MM.1S (cell line): ENCODE results near the gene ST6GALNAC2.

ENCODE experiments used
- DNase-seq: peaks from one replicate; pipeline ENCODE4 v3.0.0-alpha.2; 2015
- H2AFZ ChIP-seq: fragments of 300-600 bp; sonication (generic); 2 replicates; pipeline ENCODE4 v1.6.0; 2016; ENCODE audit warnings: antibody characterized with exemption, low read length
- H3F3A ChIP-seq: fragments of 300-600 bp; sonication (generic); 2 replicates; pipeline ENCODE4 v1.6.1; 2016; ENCODE audit warnings: mild to moderate bottlenecking, antibody characterized with exemption, low read length, moderate library complexity, mixed read lengths; ENCODE audit not compliant: insufficient read depth
- H3K27ac ChIP-seq: fragments of 300-600 bp; sonication (generic); 2 replicates; pipeline ENCODE4 v1.5.1; 2016; ENCODE audit warnings: mild to moderate bottlenecking, low read length
- H3K27me3 ChIP-seq: fragments of 300-600 bp; sonication (generic); replicated peaks from 2 replicates; pipeline ENCODE4 v1.6.0; 2016; ENCODE audit warnings: low read length; ENCODE audit not compliant: insufficient read depth
- H3K36me3 ChIP-seq: fragments of 300-600 bp; sonication (generic); replicated peaks from 2 replicates; pipeline ENCODE4 v1.6.1; 2016; ENCODE audit warnings: mild to moderate bottlenecking, low read length, mixed read lengths; ENCODE audit not compliant: insufficient read depth
- H3K4me1 ChIP-seq: fragments of 300-600 bp; sonication (generic); 2 replicates; pipeline ENCODE4 v1.6.1; 2016; ENCODE audit warnings: low read length, mixed read lengths
- H3K4me2 ChIP-seq: fragments of 300-600 bp; sonication (generic); 2 replicates; pipeline ENCODE4 v1.6.0; 2016; ENCODE audit warnings: low read depth, low read length
- H3K4me3 ChIP-seq: fragments of 300-600 bp; sonication (generic); 2 replicates; pipeline ENCODE4 v1.5.1; 2016; ENCODE audit warnings: low read length, mixed read lengths
- H3K79me2 ChIP-seq: fragments of 300-600 bp; sonication (generic); 2 replicates; pipeline ENCODE4 v1.6.1; 2016; ENCODE audit warnings: mixed run types, low read length, mixed read lengths
- H3K9ac ChIP-seq: fragments of 300-600 bp; sonication (generic); 2 replicates; pipeline ENCODE4 v1.6.1; 2016; ENCODE audit warnings: low read length, mixed read lengths
- H3K9me2 ChIP-seq: fragments of 300-600 bp; sonication (generic); replicated peaks from 2 replicates; pipeline ENCODE4 v1.6.1; 2016; ENCODE audit warnings: mild to moderate bottlenecking, low read length, mixed read lengths; ENCODE audit not compliant: insufficient read depth
- H3K9me3 ChIP-seq: fragments of 300-600 bp; sonication (generic); replicated peaks from 2 replicates; pipeline ENCODE4 v1.6.1; 2016; ENCODE audit warnings: mild to moderate bottlenecking, low read length, mixed read lengths; ENCODE audit not compliant: insufficient read depth
- H4K20me1 ChIP-seq: fragments of 300-600 bp; sonication (generic); 2 replicates; pipeline ENCODE4 v1.6.1; 2016; ENCODE audit warnings: mild to moderate bottlenecking, low read length, moderate library complexity, mixed read lengths; ENCODE audit not compliant: insufficient read depth
- CTCF ChIP-seq: fragments of 300-600 bp; sonication (generic); IDR thresholded peaks from 2 replicates; pipeline ENCODE4 v1.5.1; 2016; ENCODE audit warnings: antibody characterized with exemption, low read length, mixed read lengths
- EZH2 ChIP-seq: fragments of 300-600 bp; sonication (generic); optimal IDR thresholded peaks from 2 replicates; pipeline ENCODE3; 2017; ENCODE audit warnings: low read depth, mild to moderate bottlenecking, antibody characterized with exemption, low read length, mixed read lengths
- EZH2phosphoT487 ChIP-seq: fragments of 300-600 bp; sonication (generic); IDR thresholded peaks from 2 replicates; pipeline ENCODE4 v1.6.1; 2018; ENCODE audit warnings: antibody characterized with exemption, low read length

ST6GALNAC2 gene

GRCh38 chr17:76531486-76532038, 54.1 kb downstream of the ST6GALNAC2 start:
- H3K9me2 ChIP-seq: no peaks in the 10 kb centered on the region
- no peak overlapping the region for H3K4me2 ChIP-seq
- H3K4me1 ChIP-seq: peaks cover 5% of the 10 kb centered on the region; the same call in 1 of the 2 replicates
- H3K36me3 ChIP-seq: no peaks in the 10 kb centered on the region
- no peaks in the 10 kb centered on the region for H3F3A ChIP-seq
- H3K27me3 ChIP-seq: peaks cover 77% of the 10 kb centered on the region
- TF ChIP-seq CTCF (no peak), EZH2phosphoT487 (no peak), EZH2 (no peak)
- no peak for DNase-seq
- no peaks in the 10 kb centered on the region for H3K9me3 ChIP-seq
- H3K9ac ChIP-seq: no peak overlapping the region
- H3K27ac ChIP-seq: no peak overlapping the region
- H2AFZ ChIP-seq: no peak overlapping the region
- no peaks in the 10 kb centered on the region for H4K20me1 ChIP-seq
- H3K4me3 ChIP-seq: no peak overlapping the region
- no peaks in the 10 kb centered on the region for H3K79me2 ChIP-seq

GRCh38 chr17:76530811-76531485, 54.7 kb downstream of the ST6GALNAC2 start:
- no peaks in the 10 kb centered on the region for H4K20me1 ChIP-seq
- H3K79me2 ChIP-seq: no peaks in the 10 kb centered on the region
- TF ChIP-seq EZH2phosphoT487: no peak
- no peak for TF ChIP-seq CTCF
- TF ChIP-seq EZH2: no peak
- H2AFZ ChIP-seq: 0 out of 2 replicates have a peak overlapping the region, but pooled peaks have one; percentile 26
- H3K9ac ChIP-seq: no peak overlapping the region
- H3K4me1 ChIP-seq: peaks cover 5% of the 10 kb centered on the region; the same call in 1 of the 2 replicates
- no peaks in the 10 kb centered on the region for H3K9me2 ChIP-seq
- no peak overlapping the region for H3K27ac ChIP-seq
- DNase-seq: no peak
- no peaks in the 10 kb centered on the region for H3K36me3 ChIP-seq
- H3F3A ChIP-seq: no peaks in the 10 kb centered on the region
- H3K27me3 ChIP-seq: peaks cover 73% of the 10 kb centered on the region
- no peak overlapping the region for H3K4me2 ChIP-seq
- H3K9me3 ChIP-seq: no peaks in the 10 kb centered on the region
- no peak overlapping the region for H3K4me3 ChIP-seq

GRCh38 chr17:76530095-76530723, 55.5 kb downstream of the ST6GALNAC2 start:
- Histone ChIP-seq H3K4me1 (peaks cover 5% of the 10 kb centered on the region; the same call in 1 of the 2 replicates), H4K20me1 (no peaks in the 10 kb centered on the region), H3K79me2 (no peaks in the 10 kb centered on the region), H3K9me3 (no peaks in the 10 kb centered on the region), H3K4me2 (no peak overlapping the region), H3K27ac (no peak overlapping the region), H3K9ac (no peak overlapping the region), H3K4me3 (no peak overlapping the region), H3K36me3 (no peaks in the 10 kb centered on the region), H3K27me3 (peaks cover 68% of the 10 kb centered on the region), H2AFZ (no peak overlapping the region), H3F3A (no peaks in the 10 kb centered on the region), H3K9me2 (no peaks in the 10 kb centered on the region)
- no peak for DNase-seq
- TF ChIP-seq EZH2phosphoT487 (no peak), EZH2 (no peak), CTCF (no peak)
